CD4-positive, alpha-beta T cell treated with Interleukin-12 subunit alpha and Interleukin-12 subunit beta, for 1 hour (primary cell): ENCODE data around the gene CEP131.

Source experiments
- DNase-seq: peaks from one replicate; pipeline ENCODE4 v3.0.0-alpha.2; 2020

CEP131 gene

GRCh38 chr17:81143717-81144422 lies 78.9 kb downstream of the CEP131 start:
- DNase-seq, result no peak

- DNase-seq, result no peak
Observed at GRCh38 chr17:81143200-81143527, 79.6 kb downstream of the CEP131 start.

GRCh38 chr17:81142301-81143199 lies 80.2 kb downstream of the CEP131 start:
- peak; percentile 65 for DNase-seq

GRCh38 chr17:81140695-81141094 lies 82.1 kb downstream of the CEP131 start:
- no peak for DNase-seq

GRCh38 chr17:81140018-81140417 lies 82.7 kb downstream of the CEP131 start:
- DNase-seq, result no peak
